ENCODE results near the gene CHRM1. TPM values are rescaled to one million over a fixed set of nuclear protein-coding genes. Genes with fewer than 3 reads are reported as not detected.

The CHRM1 gene
- total RNA-seq, 2 experiments from 2014 or later: not detected

DNA sequence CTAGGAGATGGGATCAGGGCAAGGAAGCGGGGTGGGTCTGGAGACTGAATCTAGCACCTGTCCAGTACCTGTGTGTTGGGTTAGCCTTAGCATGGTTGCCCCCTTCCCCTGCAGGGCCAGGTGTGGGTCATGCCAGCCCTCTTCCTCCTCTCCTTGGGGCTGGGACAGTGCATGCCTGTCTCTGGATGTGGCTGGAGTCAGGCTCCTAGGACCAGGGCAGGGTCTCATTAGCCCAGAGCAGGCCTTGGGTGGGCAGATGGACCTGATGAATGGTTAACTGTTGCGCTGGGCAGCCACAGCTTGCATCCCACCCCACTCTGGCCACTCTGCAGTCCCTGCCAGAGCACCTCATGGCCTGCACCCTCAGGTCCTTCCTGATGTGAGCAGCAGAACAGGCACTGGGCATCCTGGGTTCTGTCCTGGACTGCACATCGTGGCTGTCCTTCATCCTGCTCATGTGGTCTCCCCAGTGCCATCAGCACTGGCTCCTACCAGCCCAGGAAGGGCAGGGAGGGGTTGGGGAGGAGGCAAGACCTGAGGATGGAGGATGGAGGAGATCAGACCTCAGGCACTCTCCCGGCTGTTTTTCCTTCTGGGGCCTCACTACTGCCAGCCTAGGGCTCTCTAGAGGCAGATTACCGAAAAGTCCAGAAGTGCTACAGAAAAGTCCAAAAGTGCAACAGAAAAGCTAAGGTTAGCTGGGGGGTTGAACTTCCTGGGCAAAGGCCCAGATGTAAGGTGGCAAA lies 12.8 kb upstream of the CHRM1 start:
- TF ChIP-seq, protein P1, sequence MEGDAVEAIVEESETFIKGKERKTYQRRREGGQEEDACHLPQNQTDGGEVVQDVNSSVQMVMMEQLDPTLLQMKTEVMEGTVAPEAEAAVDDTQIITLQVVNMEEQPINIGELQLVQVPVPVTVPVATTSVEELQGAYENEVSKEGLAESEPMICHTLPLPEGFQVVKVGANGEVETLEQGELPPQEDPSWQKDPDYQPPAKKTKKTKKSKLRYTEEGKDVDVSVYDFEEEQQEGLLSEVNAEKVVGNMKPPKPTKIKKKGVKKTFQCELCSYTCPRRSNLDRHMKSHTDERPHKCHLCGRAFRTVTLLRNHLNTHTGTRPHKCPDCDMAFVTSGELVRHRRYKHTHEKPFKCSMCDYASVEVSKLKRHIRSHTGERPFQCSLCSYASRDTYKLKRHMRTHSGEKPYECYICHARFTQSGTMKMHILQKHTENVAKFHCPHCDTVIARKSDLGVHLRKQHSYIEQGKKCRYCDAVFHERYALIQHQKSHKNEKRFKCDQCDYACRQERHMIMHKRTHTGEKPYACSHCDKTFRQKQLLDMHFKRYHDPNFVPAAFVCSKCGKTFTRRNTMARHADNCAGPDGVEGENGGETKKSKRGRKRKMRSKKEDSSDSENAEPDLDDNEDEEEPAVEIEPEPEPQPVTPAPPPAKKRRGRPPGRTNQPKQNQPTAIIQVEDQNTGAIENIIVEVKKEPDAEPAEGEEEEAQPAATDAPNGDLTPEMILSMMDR (IDR thresholded peaks at IDR 0.05): no peak
- H3K27ac Mint-ChIP-seq: no peak overlapping the region
- ATAC-seq (ENCODE audit: poor library complexity) (no peak), DNase-seq (no peak)
- POLR2A ChIA-PET: no interaction called here
- intact Hi-C loops (cut with DNase I, micrococcal nuclease): no loop called here
- peaks cover 30% of the 10 kb centered on the region for H3K27me3 Mint-ChIP-seq
- H3K36me3 ChIP-seq (ENCODE audit: insufficient read depth, low read length): no peaks in the 10 kb centered on the region
- no peaks in the 10 kb centered on the region for H3K4me1 Mint-ChIP-seq (ENCODE audit: low read depth)
- peaks cover 11 to 27% of the 10 kb centered on the region in 2 experiments for H3K27me3 ChIP-seq (ENCODE audit: control insufficient read depth in 1 of 2, insufficient read depth in 2 of 2, low read length in 2 of 2)
- H3K36me3 Mint-ChIP-seq (ENCODE audit: low read depth): no peaks in the 10 kb centered on the region
- no peak overlapping the region for H3K27ac ChIP-seq (ENCODE audit: low read depth in 1 of 2, low read length in 2 of 2)
- H3K4me3 ChIP-seq (ENCODE audit: low read length): no peak overlapping the region
- H3K4me3 Mint-ChIP-seq: no peak overlapping the region
- CTCF ChIA-PET: no interaction called here
- peaks cover 0 to 7% of the 10 kb centered on the region in 2 experiments for H3K9me3 ChIP-seq (ENCODE audit: control insufficient read depth in 1 of 2, insufficient read depth in 1 of 2, low read length in 2 of 2)
- H3K9me3 Mint-ChIP-seq: peaks cover 3% of the 10 kb centered on the region
- H3K4me1 ChIP-seq (ENCODE audit: insufficient read depth, low read length): no peaks in the 10 kb centered on the region

DNA sequence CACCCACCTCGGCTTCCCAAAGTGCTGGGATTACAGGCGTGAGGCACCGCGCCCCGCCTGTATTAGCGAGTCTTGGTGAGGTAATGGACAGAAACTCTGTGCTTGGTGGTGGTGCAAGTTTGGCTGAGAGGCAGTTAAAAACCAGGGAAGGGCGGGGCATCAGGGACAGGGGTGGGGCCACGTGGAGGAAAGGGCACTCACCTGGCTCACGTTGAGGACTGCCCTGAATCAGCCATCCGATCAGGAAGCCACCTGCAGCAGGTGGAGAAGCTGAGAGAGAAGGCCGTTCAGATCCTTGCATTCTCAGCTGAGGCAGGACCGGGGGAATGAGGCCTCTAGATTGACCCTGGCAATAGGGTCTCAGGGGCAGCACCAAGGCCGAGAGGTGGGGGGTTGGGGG lies 12.1 kb upstream of the CHRM1 start:
- H3K4me1 ChIP-seq (ENCODE audit: insufficient read depth, low read length): no peaks in the 10 kb centered on the region
- ChIA-PET CTCF (no interaction called here), POLR2A (no interaction called here)
- Mint-ChIP-seq H3K9me3 (peaks cover 3% of the 10 kb centered on the region), H3K27me3 (peaks cover 36% of the 10 kb centered on the region), H3K4me1 (ENCODE audit: low read depth) (no peaks in the 10 kb centered on the region), H3K36me3 (ENCODE audit: low read depth) (no peaks in the 10 kb centered on the region), H3K27ac (no peak overlapping the region), H3K4me3 (no peak overlapping the region)
- no peak overlapping the region for H3K27ac ChIP-seq (ENCODE audit: low read depth in 1 of 2, low read length in 2 of 2)
- ATAC-seq (ENCODE audit: poor library complexity): no peak
- no peak overlapping the region for H3K4me3 ChIP-seq (ENCODE audit: low read length)
- H3K9me3 ChIP-seq (ENCODE audit: control insufficient read depth in 1 of 2, insufficient read depth in 1 of 2, low read length in 2 of 2): peaks cover 0 to 4% of the 10 kb centered on the region in 2 experiments
- DNase-seq: no peak
- TF ChIP-seq, protein P1 (IDR thresholded peaks at IDR 0.05): no peak
- H3K27me3 ChIP-seq (ENCODE audit: control insufficient read depth in 1 of 2, insufficient read depth in 2 of 2, low read length in 2 of 2): peaks cover 17 to 32% of the 10 kb centered on the region in 2 experiments
- intact Hi-C loops (cut with DNase I, micrococcal nuclease): no loop called here
- H3K36me3 ChIP-seq (ENCODE audit: insufficient read depth, low read length): no peaks in the 10 kb centered on the region

DNA sequence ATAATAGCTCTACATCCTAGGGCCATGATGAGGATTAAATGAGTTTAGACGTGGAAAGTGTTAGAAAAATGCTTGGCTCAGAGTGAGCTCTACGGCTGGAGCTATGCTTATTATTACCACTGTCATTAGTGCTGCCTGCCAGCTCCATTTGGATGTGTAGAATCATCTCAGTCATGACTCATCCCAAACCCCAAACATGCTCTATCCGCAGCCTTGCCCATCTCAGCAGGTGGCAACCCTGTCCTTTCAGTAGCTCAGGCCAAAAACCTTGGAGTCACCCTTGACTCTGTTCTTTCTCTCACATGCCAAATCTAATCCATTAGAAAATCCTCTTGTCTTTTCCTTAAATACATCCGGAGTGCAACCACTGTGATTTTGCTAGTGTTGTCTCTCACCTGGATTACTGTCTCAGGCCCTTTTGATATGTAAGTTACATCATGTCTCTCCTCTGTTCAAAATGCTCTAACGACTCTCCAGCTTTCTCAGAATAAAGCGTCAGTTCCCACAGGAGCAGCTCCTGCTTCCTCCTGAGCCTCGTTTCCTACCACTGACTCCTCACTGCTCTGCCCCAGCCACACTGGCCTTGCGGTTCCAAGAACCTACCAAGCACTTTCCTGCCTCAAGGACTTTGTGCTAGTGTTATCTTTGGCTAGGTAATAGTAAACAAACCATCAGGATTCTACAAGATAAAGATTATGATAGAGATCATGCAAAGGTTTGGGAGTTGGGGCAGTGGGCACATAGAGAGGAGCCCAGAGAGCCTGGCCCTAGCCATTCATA lies 10.5 kb upstream of the CHRM1 start:
- H3K27me3 ChIP-seq (ENCODE audit: control insufficient read depth in 1 of 2, insufficient read depth in 2 of 2, low read length in 2 of 2): peaks cover 33 to 48% of the 10 kb centered on the region in 2 experiments
- CTCF ChIA-PET: no interaction called here
- no peak overlapping the region for H3K27ac ChIP-seq (ENCODE audit: low read depth in 1 of 2, low read length in 2 of 2)

More for the DNA sequence above, 10.5 kb upstream of the CHRM1 start:
- Mint-ChIP-seq H3K9me3 (no peaks in the 10 kb centered on the region), H3K4me3 (no peak overlapping the region), H3K36me3 (ENCODE audit: low read depth) (no peaks in the 10 kb centered on the region), H3K27ac (no peak overlapping the region), H3K27me3 (peaks cover 52% of the 10 kb centered on the region), H3K4me1 (ENCODE audit: low read depth) (peaks cover 6% of the 10 kb centered on the region)
- Histone ChIP-seq H3K4me1 (ENCODE audit: insufficient read depth, low read length) (peaks cover 7% of the 10 kb centered on the region), H3K4me3 (ENCODE audit: low read length) (no peak overlapping the region), H3K36me3 (ENCODE audit: insufficient read depth, low read length) (no peaks in the 10 kb centered on the region), H3K9me3 (ENCODE audit: control insufficient read depth in 1 of 2, insufficient read depth in 1 of 2, low read length in 2 of 2) (peaks cover 0 to 8% of the 10 kb centered on the region in 2 experiments)
- TF ChIP-seq, protein P1 (IDR thresholded peaks at IDR 0.05): no peak
- DNase-seq (no peak), ATAC-seq (ENCODE audit: poor library complexity) (no peak)
- POLR2A ChIA-PET: no interaction called here
- intact Hi-C loops (cut with DNase I, micrococcal nuclease): no loop called here

All from CD4-positive, alpha-beta T cell (primary cell).